Caco-2 (cell line): ENCODE results near the gene KLHDC9. TPM values are rescaled to one million over a fixed set of nuclear protein-coding genes. Genes with fewer than 3 reads are reported as not detected.

Experiments
- BruUV-seq: library from RNA; stranded (reverse); fragments of 400-500 nt; replicated peaks from 2 replicates; lab custom pipeline; 2021; lab: Mats Ljungman, UMichigan
- CTCF ChIA-PET: fragments of 300-600 bp; sonication (Branson Sonifier 250); formaldehyde crosslinking; loops from one replicate; lab custom pipeline; 2022; ENCODE audit warnings: antibody characterized with exemption; lab: Charles Lee
- POLR2A ChIA-PET: fragments of 300-600 bp; sonication (Branson Sonifier 250); formaldehyde crosslinking; loops from one replicate; lab custom pipeline; 2022; ENCODE audit warnings: antibody characterized with exemption; lab: Charles Lee
- DNase-seq, 2 experiments: peaks; one replicate each; pipeline versions ENCODE4 v3.0.0 to v3.0.0-alpha.2; 2020 to 2022
- H3K27me3 ChIP-seq: replicated peaks from 2 replicates; pipeline ENCODE4 v1.6.0; 2011; ENCODE audit warnings: low read length; ENCODE audit not compliant: control insufficient read depth, insufficient read depth
- H3K36me3 ChIP-seq: 2 replicates; pipeline ENCODE4 v1.5.1; 2011; ENCODE audit warnings: low read length; ENCODE audit not compliant: control insufficient read depth, insufficient read depth
- H3K4me1 ChIP-seq: fragments of 250-450 bp; sonication (Bioruptor Pico); 2 replicates; pipeline ENCODE4 v1.5.1; 2020; ENCODE audit warnings: mild to moderate bottlenecking
- H3K4me3 ChIP-seq: 2 replicates; pipeline ENCODE4 v1.5.1; 2011; ENCODE audit warnings: low read depth, mild to moderate bottlenecking, control low read depth, low read length
- H3K9me3 ChIP-seq: fragments of 250-450 bp; sonication (Bioruptor Pico); 2 replicates; pipeline ENCODE4 v1.5.1; 2020; ENCODE audit warnings: mild to moderate bottlenecking, moderate library complexity
- H3K27ac Mint-ChIP-seq: one replicate; pipeline ENCODE4 v1.8.0; 2022; ENCODE audit warnings: mixed read lengths; ENCODE audit not compliant: unreplicated experiment
- H3K27me3 Mint-ChIP-seq: one replicate; pipeline ENCODE4 v1.8.0; 2022; ENCODE audit warnings: mixed read lengths; ENCODE audit not compliant: insufficient read depth, unreplicated experiment
- H3K36me3 Mint-ChIP-seq: one replicate; pipeline ENCODE4 v1.8.0; 2022; ENCODE audit warnings: mild to moderate bottlenecking, mixed read lengths; ENCODE audit not compliant: insufficient read depth, unreplicated experiment
- H3K4me1 Mint-ChIP-seq: one replicate; pipeline ENCODE4 v1.8.0; 2022; ENCODE audit warnings: low read depth, mixed read lengths; ENCODE audit not compliant: unreplicated experiment
- H3K4me3 Mint-ChIP-seq: one replicate; pipeline ENCODE4 v1.8.0; 2022; ENCODE audit warnings: mild to moderate bottlenecking, moderate library complexity, mixed read lengths; ENCODE audit not compliant: unreplicated experiment
- H3K9me3 Mint-ChIP-seq: one replicate; pipeline ENCODE4 v1.8.0; 2022; ENCODE audit warnings: mixed read lengths; ENCODE audit not compliant: unreplicated experiment
- intact Hi-C: fragments of 100-400 bp; cut with micrococcal nuclease; formaldehyde crosslinking; loops from one replicate; pipeline ENCODE4 v1.10.0; 2022; ENCODE audit not compliant: unreplicated experiment
- total RNA-seq: library from RNA; stranded (reverse); gene quantifications from 2 replicates; pipeline ENCODE4 v1.2.3, GENCODE V29; 2022
- TF ChIP-seq, protein P1 (sequence below), 2 experiments: fragments of 200-600 bp in 1 of 2; IDR thresholded peaks; 1 replicate in 1 of 2; 2 replicates in 1 of 2; pipeline versions ENCODE4 v1.5.1 to v1.8.0; 2011 to 2022; ENCODE audit warnings: antibody characterized with exemption in 1 of 2, control low read depth in 1 of 2, inconsistent platforms in 1 of 2, low read depth in 1 of 2, low read length in 1 of 2, mild to moderate bottlenecking in 1 of 2, moderate library complexity in 1 of 2; ENCODE audit not compliant: insufficient read depth in 1 of 2, severe bottlenecking in 1 of 2, unreplicated experiment in 1 of 2

KLHDC9 gene
- total RNA-seq, 1 experiment from 2014 or later, result 2.0 TPM

DNA sequence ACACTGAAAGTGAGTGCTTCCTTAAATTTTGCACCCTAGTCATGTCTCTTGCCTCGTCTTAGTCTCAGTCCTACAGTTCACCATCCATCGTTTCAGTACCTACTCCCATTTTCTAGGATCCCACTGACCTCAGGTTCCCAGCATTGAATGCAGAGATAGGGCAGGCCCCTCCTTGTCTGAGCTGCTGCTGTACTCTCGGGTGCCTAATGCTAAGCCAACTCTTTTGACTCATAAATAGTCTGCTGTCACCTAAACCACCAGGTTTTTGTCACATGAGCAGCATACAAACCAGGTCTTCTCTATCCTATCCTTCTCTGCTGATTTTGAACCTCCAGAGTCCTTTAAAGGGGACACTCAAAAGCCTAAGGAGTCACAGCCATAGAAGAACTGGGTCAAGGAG lies 31.5 kb upstream of the KLHDC9 start:
- Mint-ChIP-seq H3K27ac (no peak overlapping the region), H3K9me3 (no peaks in the 10 kb centered on the region), H3K27me3 (peaks cover 3% of the 10 kb centered on the region), H3K4me1 (no peaks in the 10 kb centered on the region), H3K4me3 (no peak overlapping the region), H3K36me3 (no peaks in the 10 kb centered on the region)
- Histone ChIP-seq H3K27me3 (no peaks in the 10 kb centered on the region), H3K36me3 (no peaks in the 10 kb centered on the region), H3K9me3 (no peaks in the 10 kb centered on the region), H3K4me1 (no peaks in the 10 kb centered on the region), H3K4me3 (no peak overlapping the region)
- DNase-seq, result no peak
- CTCF ChIA-PET, result no interaction called here
- BruUV-seq, result no TSS peak
- intact Hi-C loops, result no loop called here
- POLR2A ChIA-PET, result no interaction called here
- TF ChIP-seq, protein P1, sequence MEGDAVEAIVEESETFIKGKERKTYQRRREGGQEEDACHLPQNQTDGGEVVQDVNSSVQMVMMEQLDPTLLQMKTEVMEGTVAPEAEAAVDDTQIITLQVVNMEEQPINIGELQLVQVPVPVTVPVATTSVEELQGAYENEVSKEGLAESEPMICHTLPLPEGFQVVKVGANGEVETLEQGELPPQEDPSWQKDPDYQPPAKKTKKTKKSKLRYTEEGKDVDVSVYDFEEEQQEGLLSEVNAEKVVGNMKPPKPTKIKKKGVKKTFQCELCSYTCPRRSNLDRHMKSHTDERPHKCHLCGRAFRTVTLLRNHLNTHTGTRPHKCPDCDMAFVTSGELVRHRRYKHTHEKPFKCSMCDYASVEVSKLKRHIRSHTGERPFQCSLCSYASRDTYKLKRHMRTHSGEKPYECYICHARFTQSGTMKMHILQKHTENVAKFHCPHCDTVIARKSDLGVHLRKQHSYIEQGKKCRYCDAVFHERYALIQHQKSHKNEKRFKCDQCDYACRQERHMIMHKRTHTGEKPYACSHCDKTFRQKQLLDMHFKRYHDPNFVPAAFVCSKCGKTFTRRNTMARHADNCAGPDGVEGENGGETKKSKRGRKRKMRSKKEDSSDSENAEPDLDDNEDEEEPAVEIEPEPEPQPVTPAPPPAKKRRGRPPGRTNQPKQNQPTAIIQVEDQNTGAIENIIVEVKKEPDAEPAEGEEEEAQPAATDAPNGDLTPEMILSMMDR (IDR thresholded peaks at IDR 0.05; ENCODE audit: insufficient read depth in 1 of 2, low read depth in 1 of 2, low read length in 1 of 2, severe bottlenecking in 1 of 2, unreplicated experiment in 1 of 2), result no peak

DNA sequence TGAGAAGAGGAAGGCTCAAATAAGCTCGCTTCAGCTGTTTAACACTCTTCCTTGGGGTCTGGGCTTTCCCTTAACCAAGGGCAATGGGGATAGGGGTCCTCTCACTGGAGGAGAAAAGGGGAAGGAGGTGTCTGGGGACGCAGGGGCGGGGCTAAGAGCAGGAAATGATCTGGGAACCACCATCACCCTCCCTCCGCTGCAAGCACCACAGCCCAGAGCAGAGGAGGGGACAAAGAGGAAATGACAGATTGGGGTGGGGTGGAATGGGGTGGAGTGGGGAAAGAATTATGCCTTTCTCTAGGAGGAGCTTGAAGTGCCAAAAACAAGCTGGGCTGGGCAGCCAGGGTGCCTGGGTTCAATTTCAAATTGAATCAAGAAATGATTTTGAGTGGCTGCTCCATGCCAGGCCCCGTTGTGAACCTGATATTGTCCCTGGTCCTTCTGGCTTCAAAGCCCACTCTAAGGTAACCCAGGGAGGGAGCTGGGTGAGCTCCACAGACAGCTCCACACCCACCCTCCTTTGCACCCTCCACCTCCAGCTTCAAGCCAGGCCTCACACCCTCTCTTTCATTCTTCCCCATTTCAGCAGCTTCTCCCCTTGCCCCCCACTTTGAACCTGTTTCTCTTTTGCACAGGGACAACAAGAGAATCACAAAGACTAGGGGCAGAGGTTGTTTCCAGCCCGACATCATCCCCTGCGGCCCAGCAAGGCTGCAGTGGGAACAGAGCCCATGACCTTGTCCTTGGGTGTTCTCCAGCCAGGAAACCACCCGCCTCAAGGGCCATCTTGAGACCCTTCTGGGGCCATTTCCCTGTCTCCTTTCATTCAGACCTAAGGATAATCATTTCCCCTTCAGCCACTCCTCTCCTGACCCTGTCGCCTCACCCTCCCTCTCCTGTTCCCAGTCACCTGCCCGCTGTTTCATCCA lies 29.6 kb upstream of the KLHDC9 start:
- TF ChIP-seq, protein P1 (IDR thresholded peaks at IDR 0.05; ENCODE audit: insufficient read depth in 1 of 2, low read depth in 1 of 2, low read length in 1 of 2, severe bottlenecking in 1 of 2, unreplicated experiment in 1 of 2), result no peak
- Histone ChIP-seq H3K27me3 (no peaks in the 10 kb centered on the region), H3K4me3 (no peak overlapping the region), H3K9me3 (no peaks in the 10 kb centered on the region), H3K4me1 (no peaks in the 10 kb centered on the region), H3K36me3 (no peaks in the 10 kb centered on the region)
- ChIA-PET CTCF (interaction anchor here (0.5 kb wide), 1 partner anchor 75 kb away, joined by 4 read pairs; no protein-coding TSS in a partner anchor), POLR2A (no interaction called here)
- Mint-ChIP-seq H3K27me3 (peaks cover 3% of the 10 kb centered on the region), H3K36me3 (no peaks in the 10 kb centered on the region), H3K9me3 (no peaks in the 10 kb centered on the region), H3K27ac (no peak overlapping the region), H3K4me1 (peaks cover 9% of the 10 kb centered on the region), H3K4me3 (no peak overlapping the region)
- intact Hi-C loops, result no loop called here
- no peak for DNase-seq
- BruUV-seq, result no TSS peak

DNA sequence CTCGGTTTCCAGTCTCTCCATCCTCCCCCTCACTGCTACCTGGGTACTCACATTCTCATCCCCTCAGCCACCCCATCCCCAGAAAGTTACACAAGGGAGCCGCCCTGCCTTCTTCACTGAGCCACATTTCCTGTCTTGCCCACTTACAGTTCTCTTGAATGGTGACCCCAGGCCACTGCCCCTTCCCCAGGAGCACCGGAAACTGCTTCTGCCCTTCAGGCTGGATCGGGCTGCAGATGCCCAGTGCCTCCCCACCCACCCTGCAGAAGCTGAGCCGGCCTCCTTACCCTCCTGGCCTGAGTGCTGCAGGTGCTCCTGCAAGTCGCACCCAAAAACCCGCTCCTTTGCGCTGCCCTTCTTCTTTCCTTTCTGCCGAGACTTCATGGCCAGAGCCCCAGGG lies 28.9 kb upstream of the KLHDC9 start:
- no peaks in the 10 kb centered on the region for H3K36me3 ChIP-seq
- no peaks in the 10 kb centered on the region for H3K4me1 ChIP-seq
- Mint-ChIP-seq H3K27me3 (peaks cover 3% of the 10 kb centered on the region), H3K9me3 (no peaks in the 10 kb centered on the region), H3K27ac (no peak overlapping the region), H3K36me3 (peaks cover 4% of the 10 kb centered on the region), H3K4me1 (peaks cover 9% of the 10 kb centered on the region), H3K4me3 (no peak overlapping the region)
- intact Hi-C loops, result no loop called here
- TF ChIP-seq, protein P1 (IDR thresholded peaks at IDR 0.05; ENCODE audit: insufficient read depth in 1 of 2, low read depth in 1 of 2, low read length in 1 of 2, severe bottlenecking in 1 of 2, unreplicated experiment in 1 of 2), result no peak
- ChIA-PET CTCF (no interaction called here), POLR2A (no interaction called here)
- H3K4me3 ChIP-seq, result no peak overlapping the region
- H3K27me3 ChIP-seq, result no peaks in the 10 kb centered on the region
- DNase-seq, result no peak
- BruUV-seq, result no TSS peak
- H3K9me3 ChIP-seq, result no peaks in the 10 kb centered on the region
